T-helper 2 cell (primary cell): Measurements from ENCODE around the gene GRN.

Source experiments
- DNase-seq, 5 experiments: peaks; one replicate each; pipeline versions ENCODE4 v3.0.0 to v3.0.0-alpha.2; 2012 to 2022
- total RNA-seq, 2 donors: gene quantifications; one replicate each; lab custom pipeline; 2026; lab: John Stamatoyannopoulos, UW

GRN gene
- total RNA-seq = 12.5 to 20.1 reads per million in 2 donors

GRCh38 chr17:44344939-44345453 lies at the start of gene GRN:
Gene GRN (plus strand): TSS chr17:44345302. CDS start chr17:44349165, 3,863 bp downstream.
- DNase-seq = peak; percentile 60 to 91 (median 74)

GRCh38 chr17:44297975-44298374 lies 47.1 kb upstream of the GRN start:
- DNase-seq = no peak

GRCh38 chr17:44304651-44305050 lies 40.5 kb upstream of the GRN start:
- no peak for DNase-seq

GRCh38 chr17:44307387-44308186 lies 37.5 kb upstream of the GRN start:
- DNase-seq = no peak

GRCh38 chr17:44308320-44308818 lies 36.7 kb upstream of the GRN start, which contains the start of gene RUNDC3A:
Gene RUNDC3A (plus strand): TSS chr17:44308601. CDS start chr17:44308833, 232 bp downstream.
- DNase-seq = peak; percentile 73 to 83 (median 78)

- DNase-seq = no peak
Observed at GRCh38 chr17:44308865-44309264, 36.2 kb upstream of the GRN start.

GRCh38 chr17:44309472-44309871 lies 35.6 kb upstream of the GRN start:
- no peak for DNase-seq

- no peak for DNase-seq
Observed at GRCh38 chr17:44310188-44310587, 34.9 kb upstream of the GRN start.

GRCh38 chr17:44310609-44311376 lies 34.3 kb upstream of the GRN start:
- no peak for DNase-seq

- no peak for DNase-seq
Observed at GRCh38 chr17:44311562-44312181, 33.4 kb upstream of the GRN start.

- DNase-seq = no peak
Observed at GRCh38 chr17:44312396-44313104, 32.6 kb upstream of the GRN start.

- no peak for DNase-seq
Observed at GRCh38 chr17:44314031-44314430, 31.1 kb upstream of the GRN start.

GRCh38 chr17:44314524-44314868 lies 30.6 kb upstream of the GRN start:
- no peak for DNase-seq

- peak in 2 of 5 experiments; percentile 35 to 68 for DNase-seq
Observed at GRCh38 chr17:44314869-44315661, 30.0 kb upstream of the GRN start.

- no peak for DNase-seq
Observed at GRCh38 chr17:44315760-44316731, 29.1 kb upstream of the GRN start.

GRCh38 chr17:44317545-44317944 lies 27.6 kb upstream of the GRN start:
- DNase-seq = no peak

GRCh38 chr17:44318077-44318892 lies 26.8 kb upstream of the GRN start:
- no peak for DNase-seq

GRCh38 chr17:44320066-44320465 lies 25.0 kb upstream of the GRN start:
- DNase-seq = no peak
